ENCODE data around the gene ATXN7L3B.
"Not testable (repeated sequence)": the region's sequence is repeated elsewhere in the genome, so short reads cannot be mapped to it uniquely, and the experiment has no call there.

The ATXN7L3B gene, protein sequence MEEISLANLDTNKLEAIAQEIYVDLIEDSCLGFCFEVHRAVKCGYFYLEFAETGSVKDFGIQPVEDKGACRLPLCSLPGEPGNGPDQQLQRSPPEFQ

GRCh38 chr12:74537707-74538385 is at the start of gene ATXN7L3B:
Gene ATXN7L3B, plus strand, starts transcription at chr12:74537835. Its CDS starts 278 bp downstream, at chr12:74538113.
- DNase-seq: peak; percentile 97

GRCh38 chr12:74488134-74488533 is 49.5 kb upstream of the ATXN7L3B start:
- DNase-seq: no peak

GRCh38 chr12:74489543-74489942 is 48.1 kb upstream of the ATXN7L3B start:
- no peak for DNase-seq

DNA sequence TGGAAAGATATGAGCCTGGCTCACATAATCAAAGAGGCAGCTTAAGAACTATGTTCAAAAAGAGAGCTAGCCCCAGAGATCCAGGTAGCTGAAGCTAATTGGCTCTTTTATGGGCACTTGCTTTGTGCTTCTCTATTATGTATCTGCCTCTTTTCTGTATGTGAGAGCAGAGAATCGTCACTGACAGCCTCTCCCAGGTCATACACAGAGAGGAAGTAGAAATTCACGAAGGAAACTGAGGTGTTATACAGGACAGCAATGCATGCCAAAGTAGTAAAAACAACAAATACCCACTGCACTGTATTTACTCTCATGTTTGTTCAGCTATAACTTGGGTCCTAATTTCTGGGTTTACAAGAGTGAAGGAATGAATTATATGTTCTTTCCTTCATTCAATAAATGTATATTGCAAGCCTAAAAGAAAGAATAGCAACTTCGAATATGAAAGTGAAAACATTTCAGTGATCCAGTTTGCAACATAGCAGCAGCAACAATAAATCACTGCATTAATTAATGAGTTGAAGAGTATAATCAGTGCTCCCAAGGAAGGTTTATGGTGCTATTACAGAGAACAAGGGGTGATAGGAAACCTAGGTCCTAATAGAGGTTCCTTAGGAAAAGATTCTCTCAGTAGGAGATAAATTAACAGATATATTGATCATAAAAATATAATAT is 47.1 kb upstream of the ATXN7L3B start:
- DNase-seq: no peak

GRCh38 chr12:74491374-74491773 is 46.3 kb upstream of the ATXN7L3B start:
- no peak for DNase-seq

DNA sequence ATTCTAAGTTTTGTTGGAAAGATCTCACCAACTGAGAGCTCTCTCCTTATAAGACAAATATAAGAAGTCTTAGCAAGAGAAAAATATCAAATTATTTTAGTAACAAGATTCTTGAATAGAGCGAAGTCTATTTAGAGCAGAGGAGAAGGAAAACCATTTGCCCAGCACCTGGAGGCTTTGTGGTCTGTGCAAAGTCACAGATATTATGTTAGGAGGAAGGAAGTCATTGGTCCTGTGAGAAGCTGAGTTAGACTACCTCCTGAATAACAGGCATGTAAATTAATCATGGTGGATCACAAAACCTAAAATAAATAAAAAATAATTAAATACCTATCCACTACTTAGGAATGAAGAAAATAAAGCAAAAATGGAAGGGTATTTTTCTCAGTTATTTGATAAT is 38.4 kb upstream of the ATXN7L3B start:
- DNase-seq: no peak

GRCh38 chr12:74508873-74509657 is 28.6 kb upstream of the ATXN7L3B start:
- DNase-seq: not testable (repeated sequence)

- DNase-seq: no peak
Observed at GRCh38 chr12:74509886-74510285, 27.7 kb upstream of the ATXN7L3B start.

DNA sequence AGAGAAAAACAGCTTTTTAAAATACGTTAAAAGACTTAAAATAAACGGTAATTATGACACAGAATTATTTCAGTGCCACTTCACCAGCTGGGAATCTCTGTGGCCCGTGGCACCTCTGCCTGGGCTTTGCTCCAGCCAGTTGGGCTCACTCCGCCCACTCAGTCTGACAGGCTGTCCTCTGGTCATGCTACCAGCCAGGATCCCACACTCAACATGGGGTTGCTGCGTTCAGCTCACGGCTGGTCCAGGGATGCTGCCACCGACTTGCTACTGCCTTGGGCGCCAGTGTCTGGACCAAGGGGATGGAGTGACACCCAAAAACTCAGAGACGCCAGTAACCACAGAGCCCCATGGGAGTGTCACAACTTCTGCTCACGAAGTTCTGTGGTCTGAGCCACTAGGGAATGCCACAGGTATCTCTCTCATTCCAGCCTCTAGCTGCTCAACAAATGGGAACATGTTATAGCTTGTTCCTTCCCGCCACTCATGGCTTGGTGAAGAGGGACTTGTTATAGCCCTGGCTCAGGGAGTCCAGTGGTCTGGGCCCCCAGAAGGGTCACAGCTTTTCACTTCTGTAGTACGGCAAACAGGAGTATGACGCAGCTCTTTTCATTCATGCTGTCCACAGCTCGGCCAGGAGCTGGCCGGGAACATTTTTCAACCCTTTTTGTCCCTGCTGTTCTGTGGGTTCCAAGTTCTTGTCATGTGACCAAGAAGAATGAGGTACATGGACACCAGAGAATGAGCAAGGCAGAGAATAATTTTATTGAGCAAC is 23.4 kb upstream of the ATXN7L3B start:
- no peak for DNase-seq

DNA sequence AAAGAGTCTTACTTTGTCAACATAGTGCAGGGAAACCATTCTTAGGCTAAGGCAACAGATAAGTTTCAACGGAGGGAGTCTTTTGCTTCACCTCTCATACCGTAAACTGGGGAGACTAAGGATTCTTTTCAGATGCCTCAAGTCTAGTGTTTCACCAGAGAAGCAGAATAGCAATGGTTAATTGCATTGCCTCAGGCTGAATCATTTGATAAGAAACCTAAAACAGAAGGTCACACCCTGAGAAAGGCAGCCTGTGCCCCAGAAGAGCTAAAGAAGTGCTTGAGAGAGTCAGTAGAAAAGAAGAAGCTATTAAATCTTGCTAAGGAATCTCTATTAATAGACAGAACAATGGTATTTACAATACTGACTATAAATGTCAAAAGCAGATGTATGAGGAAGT is 21.8 kb upstream of the ATXN7L3B start:
- DNase-seq: no peak

DNA sequence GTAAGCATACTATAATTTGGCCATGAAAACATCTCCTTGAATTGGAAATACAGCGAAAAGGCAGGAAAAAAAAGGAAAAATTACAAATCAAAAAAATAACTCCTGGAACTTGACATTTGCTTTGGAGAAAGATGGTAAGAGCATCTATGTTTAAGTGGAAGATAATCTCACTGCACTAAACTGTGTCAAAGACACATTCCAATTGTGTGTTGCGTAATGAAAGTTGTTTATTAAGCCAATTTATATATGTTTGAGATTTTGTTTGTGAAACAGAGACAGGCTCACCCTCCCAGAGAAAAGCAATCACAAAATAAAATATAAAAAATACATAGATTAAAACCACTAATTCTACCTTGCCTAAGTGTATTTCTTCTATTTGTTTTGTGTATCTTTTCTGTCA is 11.1 kb upstream of the ATXN7L3B start:
- no peak for DNase-seq

- no peak for DNase-seq
Observed at GRCh38 chr12:74527491-74527890, 10.1 kb upstream of the ATXN7L3B start.

- DNase-seq: no peak
Observed at GRCh38 chr12:74530676-74531075, 7.0 kb upstream of the ATXN7L3B start.

DNA sequence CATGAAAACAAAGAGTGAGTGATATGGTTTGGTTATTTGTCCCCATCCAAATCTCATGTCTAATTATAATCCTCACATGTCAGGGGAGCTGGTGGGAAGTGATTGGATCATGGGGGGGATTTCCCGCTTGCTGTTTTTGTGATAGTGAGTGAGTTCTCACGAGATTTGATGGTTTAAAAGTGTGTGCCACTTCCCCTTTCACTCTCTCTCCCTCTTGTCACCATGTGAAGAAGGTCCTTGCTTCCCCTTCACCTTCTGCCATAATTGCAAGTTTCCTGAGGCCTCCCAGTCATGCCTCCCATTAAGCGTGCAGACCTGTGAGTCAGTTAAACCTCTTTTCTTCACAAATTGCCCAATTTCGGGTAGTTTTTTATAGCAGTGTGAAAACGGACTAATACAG is 2.1 kb upstream of the ATXN7L3B start:
- DNase-seq: no peak

DNA sequence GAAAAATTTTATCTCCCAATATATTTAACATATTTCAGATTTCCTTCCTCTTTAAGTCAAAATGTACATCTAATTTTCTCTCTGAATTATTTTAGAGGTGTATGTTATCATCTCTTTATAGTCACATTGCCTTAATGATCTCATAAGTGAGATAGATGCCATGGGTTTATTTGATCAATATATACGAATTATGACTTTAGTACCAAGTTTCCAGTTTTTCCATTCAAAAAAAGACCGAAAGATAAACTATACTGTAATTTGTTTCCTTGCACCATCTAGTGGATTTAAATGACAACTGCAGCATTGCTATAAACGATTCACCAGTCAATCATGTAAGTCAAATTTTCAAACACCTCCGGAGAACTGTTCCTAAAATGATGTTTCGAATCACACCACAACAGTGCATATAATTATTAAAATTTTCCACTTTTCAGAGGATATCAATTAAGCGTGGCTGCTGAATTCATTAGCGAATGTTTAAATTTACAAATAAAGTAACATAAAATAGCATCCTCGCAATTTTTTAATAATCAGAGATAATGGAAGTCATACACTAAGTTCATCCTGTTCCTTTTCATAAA is 419 bp upstream of the ATXN7L3B start:
- DNase-seq: no peak

DNA sequence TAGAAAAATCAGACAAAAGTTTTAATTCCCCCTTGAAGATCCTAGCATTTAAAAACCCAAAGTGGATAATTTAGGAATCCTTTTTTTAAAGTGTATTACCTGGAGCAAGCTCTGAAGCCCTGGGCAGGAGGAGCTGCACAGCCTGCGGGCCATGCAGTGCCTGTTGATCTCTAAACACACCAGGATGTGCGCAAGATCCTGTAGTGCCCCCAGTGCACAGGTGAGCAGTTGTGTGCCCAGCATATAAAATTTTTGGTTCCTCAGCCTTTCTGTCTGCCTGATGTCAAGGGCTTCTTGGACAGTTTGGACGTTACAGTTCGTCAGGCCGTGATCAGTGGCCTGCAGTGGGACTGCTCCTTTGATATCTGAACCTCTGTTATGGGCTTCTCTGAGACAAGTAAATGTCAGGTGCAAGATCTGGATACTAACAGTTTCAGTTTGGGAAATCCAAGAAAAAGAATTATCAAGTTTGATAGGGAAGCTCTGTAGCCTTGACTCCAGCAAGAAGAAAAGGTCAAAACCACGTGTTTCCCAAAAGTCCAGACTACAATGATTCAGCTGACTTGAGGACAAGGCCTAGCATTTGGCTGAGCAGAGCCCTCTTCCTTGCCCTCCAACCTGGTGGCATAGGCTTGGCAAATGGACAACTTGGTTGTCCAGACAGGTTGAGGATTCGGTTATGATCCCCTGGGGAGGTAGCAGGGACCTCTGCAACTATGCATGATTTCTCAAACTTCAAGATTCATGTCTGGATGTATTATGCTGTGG is 1.0 kb downstream of the ATXN7L3B start:
- DNase-seq: peak; percentile 30

GRCh38 chr12:74539261-74539660 is 1.6 kb downstream of the ATXN7L3B start:
- DNase-seq: no peak

- no peak for DNase-seq
Observed at GRCh38 chr12:74539765-74540526, 2.3 kb downstream of the ATXN7L3B start.

GRCh38 chr12:74541074-74541473 is 3.4 kb downstream of the ATXN7L3B start:
- no peak for DNase-seq

DNA sequence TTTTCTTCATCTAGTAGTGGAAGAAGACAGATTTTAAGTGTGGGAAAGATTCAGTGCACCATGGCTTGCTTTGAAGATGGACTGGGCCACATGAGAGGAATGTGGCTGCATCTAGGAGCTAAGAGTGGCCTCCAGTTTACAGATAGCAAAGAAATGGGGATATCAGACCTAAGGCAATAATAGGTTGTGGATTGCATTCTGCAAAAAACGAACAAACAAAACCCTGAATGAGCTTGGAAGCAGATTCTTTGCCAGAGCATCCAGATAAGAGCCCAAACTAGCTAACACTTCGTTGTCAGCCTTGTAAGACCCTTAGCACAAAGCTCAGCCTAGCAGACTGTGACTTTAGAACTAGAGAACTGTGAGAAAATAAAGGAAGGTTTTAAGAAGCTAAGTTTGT is 9.6 kb downstream of the ATXN7L3B start:
- DNase-seq: no peak

- DNase-seq: no peak
Observed at GRCh38 chr12:74551291-74551690, 13.7 kb downstream of the ATXN7L3B start.

Data from femur (tissue), 1 donor.